Large intestine (tissue), 3 donors: Measurements from ENCODE around the gene SEZ6. TPM values are rescaled to one million over a fixed set of nuclear protein-coding genes. Genes with fewer than 3 reads are reported as not detected.

ENCODE experiments used
- DNase-seq, 2 donors: peaks; one replicate each; pipeline versions ENCODE4 v3.0.0 to v3.0.0-alpha.2; 2013
- H3K27ac ChIP-seq: one replicate; pipeline ENCODE4 v1.5.1; 2013; ENCODE audit warnings: low read length
- H3K27me3 ChIP-seq: 2 replicates; pipeline ENCODE4 v1.6.1; 2013; ENCODE audit warnings: low read length; ENCODE audit not compliant: control insufficient read depth, insufficient read depth
- H3K36me3 ChIP-seq: 2 replicates; pipeline ENCODE4 v1.6.1; 2013; ENCODE audit warnings: low read length; ENCODE audit not compliant: control insufficient read depth, insufficient read depth
- H3K4me1 ChIP-seq: one replicate; pipeline ENCODE4 v1.6.1; 2013; ENCODE audit warnings: low read length; ENCODE audit not compliant: control insufficient read depth, insufficient read depth
- H3K4me3 ChIP-seq: one replicate; pipeline ENCODE4 v1.5.1; 2013; ENCODE audit warnings: low read length
- H3K9me3 ChIP-seq: one replicate; pipeline ENCODE4 v1.6.1; 2013; ENCODE audit warnings: mild to moderate bottlenecking, low read depth, low read length, moderate library complexity; ENCODE audit not compliant: control insufficient read depth
- WGBS: methylation state at CpG from one replicate; pipeline ENCODE4 v1.1.5; 2013; ENCODE audit warnings: low lambda C conversion rate; ENCODE audit not compliant: insufficient coverage; 5-methylcytosine and 5-hydroxymethylcytosine counted together
- polyA plus RNA-seq: library from polyadenylated mRNA; unstranded; fragments of 120-200 nt; gene quantifications from one replicate; pipeline ENCODE4 v1.2.1, GENCODE V29; 2013

The SEZ6 gene
- polyA plus RNA-seq, 1 donor = 4.6 TPM

GRCh38 chr17:29037739-29038084, 31.9 kb upstream of the SEZ6 start:
- no peak overlapping the region for H3K4me3 ChIP-seq
- no peak for DNase-seq
- peaks cover 9% of the 10 kb centered on the region for H3K9me3 ChIP-seq
- no CpG with 5 or more reads among the region's 10 CpGs for WGBS
- peaks cover 5% of the 10 kb centered on the region for H3K4me1 ChIP-seq
- no peaks in the 10 kb centered on the region for H3K36me3 ChIP-seq
- no peak overlapping the region for H3K27ac ChIP-seq
- peaks cover 40% of the 10 kb centered on the region for H3K27me3 ChIP-seq

GRCh38 chr17:29036584-29036983, 30.8 kb upstream of the SEZ6 start:
- no CpG with 5 or more reads among the region's 5 CpGs for WGBS
- H3K27ac ChIP-seq = no peak overlapping the region
- H3K9me3 ChIP-seq = peaks cover 9% of the 10 kb centered on the region
- H3K4me3 ChIP-seq = no peak overlapping the region
- no peaks in the 10 kb centered on the region for H3K4me1 ChIP-seq
- H3K27me3 ChIP-seq = peaks cover 51% of the 10 kb centered on the region
- no peak for DNase-seq
- no peaks in the 10 kb centered on the region for H3K36me3 ChIP-seq

GRCh38 chr17:29034510-29034909, 28.7 kb upstream of the SEZ6 start:
- Histone ChIP-seq H3K4me1 (no peaks in the 10 kb centered on the region), H3K27me3 (peaks cover 59% of the 10 kb centered on the region)
- WGBS = 60% methylated on average over 1 of the region's 1 CpG

GRCh38 chr17:29032857-29033197, 27.0 kb upstream of the SEZ6 start:
- peaks cover 53% of the 10 kb centered on the region for H3K27me3 ChIP-seq
- DNase-seq = no peak
- WGBS = 0% methylated on average over 1 of the region's 6 CpGs

More at GRCh38 chr17:29034510-29034909, 28.7 kb upstream of the SEZ6 start:
- Histone ChIP-seq H3K36me3 (no peaks in the 10 kb centered on the region), H3K27ac (no peak overlapping the region), H3K4me3 (no peak overlapping the region), H3K9me3 (peaks cover 9% of the 10 kb centered on the region)
- DNase-seq = no peak

GRCh38 chr17:29032013-29032856, 26.4 kb upstream of the SEZ6 start:
- peaks cover 9% of the 10 kb centered on the region for H3K9me3 ChIP-seq
- DNase-seq = no peak
- peaks cover 54% of the 10 kb centered on the region for H3K27me3 ChIP-seq
- no peak overlapping the region for H3K4me3 ChIP-seq
- H3K27ac ChIP-seq = no peak overlapping the region
- no CpG with 5 or more reads among the region's 11 CpGs for WGBS
- no peaks in the 10 kb centered on the region for H3K4me1 ChIP-seq
- H3K36me3 ChIP-seq = no peaks in the 10 kb centered on the region

More at GRCh38 chr17:29032857-29033197, 27.0 kb upstream of the SEZ6 start:
- Histone ChIP-seq H3K4me1 (no peaks in the 10 kb centered on the region), H3K27ac (no peak overlapping the region), H3K36me3 (no peaks in the 10 kb centered on the region), H3K4me3 (no peak overlapping the region), H3K9me3 (peaks cover 9% of the 10 kb centered on the region)

GRCh38 chr17:29031488-29031887, 25.7 kb upstream of the SEZ6 start:
- H3K36me3 ChIP-seq = no peaks in the 10 kb centered on the region
- H3K27ac ChIP-seq = no peak overlapping the region
- H3K4me1 ChIP-seq = no peaks in the 10 kb centered on the region
- H3K4me3 ChIP-seq = no peak overlapping the region
- peaks cover 48% of the 10 kb centered on the region for H3K27me3 ChIP-seq
- WGBS = 70% methylated on average over 3 of the region's 5 CpGs
- no peak for DNase-seq
- H3K9me3 ChIP-seq = peaks cover 9% of the 10 kb centered on the region

- WGBS = no CpG with 5 or more reads among the region's 6 CpGs
- H3K4me1 ChIP-seq = peaks cover 9% of the 10 kb centered on the region
- H3K27me3 ChIP-seq = peaks cover 48% of the 10 kb centered on the region
- no peaks in the 10 kb centered on the region for H3K9me3 ChIP-seq
- no peak for DNase-seq
- no peaks in the 10 kb centered on the region for H3K36me3 ChIP-seq
- no peak overlapping the region for H3K4me3 ChIP-seq
- H3K27ac ChIP-seq = no peak overlapping the region
These were observed 18.6 kb upstream of the SEZ6 start for GRCh38 chr17:29024316-29024952.

- no CpG with 5 or more reads among the region's 7 CpGs for WGBS
- H3K4me3 ChIP-seq = no peak overlapping the region
- H3K27me3 ChIP-seq = peaks cover 59% of the 10 kb centered on the region
- H3K9me3 ChIP-seq = no peaks in the 10 kb centered on the region
- no peak for DNase-seq
- peaks cover 9% of the 10 kb centered on the region for H3K4me1 ChIP-seq
- H3K27ac ChIP-seq = no peak overlapping the region
- no peaks in the 10 kb centered on the region for H3K36me3 ChIP-seq
These were observed 16.2 kb upstream of the SEZ6 start for GRCh38 chr17:29022074-29022473.

GRCh38 chr17:29021226-29021625, 15.4 kb upstream of the SEZ6 start:
- Histone ChIP-seq H3K4me3 (no peak overlapping the region), H3K4me1 (peaks cover 9% of the 10 kb centered on the region), H3K9me3 (no peaks in the 10 kb centered on the region), H3K36me3 (no peaks in the 10 kb centered on the region), H3K27ac (no peak overlapping the region), H3K27me3 (peaks cover 67% of the 10 kb centered on the region)
- WGBS = no CpG with 5 or more reads among the region's 7 CpGs
- no peak for DNase-seq

GRCh38 chr17:29020576-29020975, 14.7 kb upstream of the SEZ6 start:
- Histone ChIP-seq H3K4me1 (peaks cover 9% of the 10 kb centered on the region), H3K9me3 (no peaks in the 10 kb centered on the region), H3K36me3 (no peaks in the 10 kb centered on the region), H3K27me3 (peaks cover 67% of the 10 kb centered on the region), H3K4me3 (no peak overlapping the region), H3K27ac (no peak overlapping the region)
- no peak for DNase-seq
- WGBS = no CpG with 5 or more reads among the region's 8 CpGs
